SK-N-SH treated with all-trans-retinoic acid at 6 μM for 48 hours (cell line): Measurements from ENCODE around the gene RHCG.

Source experiments
- ARNTL ChIP-seq: fragments of 450-650 bp; formaldehyde crosslinking; IDR thresholded peaks from 2 replicates; pipeline ENCODE4 v1.5.0; 2020; ENCODE audit warnings: low read depth, mild to moderate bottlenecking, moderate library complexity, borderline replicate concordance
- BACH2 ChIP-seq: fragments of 250-450 bp; sonication (Bioruptor Pico); IDR thresholded peaks from 2 replicates; pipeline ENCODE4 v1.9.0; 2021; ENCODE audit warnings: mild to moderate bottlenecking, borderline replicate concordance
- ESRRG ChIP-seq: fragments of 250-450 bp; sonication (Bioruptor Pico); IDR thresholded peaks from 2 replicates; pipeline ENCODE4 v1.6.1; 2021; ENCODE audit warnings: mild to moderate bottlenecking
- RARB ChIP-seq: fragments of 250-450 bp; sonication (Bioruptor Pico); IDR thresholded peaks from 2 replicates; pipeline ENCODE4 v1.8.0; 2021; ENCODE audit warnings: mild to moderate bottlenecking, moderate library complexity
- SNAI2 ChIP-seq: fragments of 250-450 bp; sonication (Bioruptor Pico); IDR thresholded peaks from 2 replicates; pipeline ENCODE4 v1.5.0; 2020; ENCODE audit warnings: mild to moderate bottlenecking, moderate library complexity
- TCF4 ChIP-seq: fragments of 250-450 bp; sonication (Bioruptor Pico); IDR thresholded peaks from 2 replicates; pipeline ENCODE4 v1.8.0; 2021; ENCODE audit warnings: mild to moderate bottlenecking, moderate library complexity, borderline replicate concordance
- ZFP3 ChIP-seq: fragments of 250-450 bp; sonication (Bioruptor Pico); IDR thresholded peaks from 2 replicates; pipeline ENCODE4 v1.5.0; 2020; ENCODE audit warnings: mild to moderate bottlenecking, moderate library complexity
- ZFP30 ChIP-seq: fragments of 450-650 bp; formaldehyde crosslinking; IDR thresholded peaks from 2 replicates; pipeline ENCODE4 v1.5.0; 2022; ENCODE audit warnings: mild to moderate bottlenecking, moderate library complexity
- ZNF565 ChIP-seq: fragments of 450-650 bp; formaldehyde crosslinking; conservative IDR thresholded peaks from 2 replicates; pipeline ENCODE4 v1.5.0; 2020; ENCODE audit warnings: low read depth, mild to moderate bottlenecking, moderate library complexity
- ZNF70 ChIP-seq: fragments of 450-650 bp; formaldehyde crosslinking; IDR thresholded peaks from 2 replicates; pipeline ENCODE4 v1.5.0; 2020; ENCODE audit warnings: mild to moderate bottlenecking, moderate library complexity
- TF ChIP-seq, protein P1 (sequence below): fragments of 250-450 bp; sonication (Bioruptor Pico); IDR thresholded peaks from 2 replicates; pipeline ENCODE4 v1.8.0; 2020; ENCODE audit warnings: mild to moderate bottlenecking, moderate library complexity, borderline replicate concordance
- TF ChIP-seq, protein P2 (sequence below): fragments of 250-450 bp; sonication (Bioruptor Pico); IDR thresholded peaks from 2 replicates; pipeline ENCODE4 v1.8.0; 2021; ENCODE audit warnings: low read depth, mild to moderate bottlenecking, moderate library complexity, borderline replicate concordance
- TF ChIP-seq, protein P3 (sequence below): fragments of 250-450 bp; sonication (Bioruptor Pico); IDR thresholded peaks from 2 replicates; pipeline ENCODE4 v1.5.0; 2020; ENCODE audit warnings: mild to moderate bottlenecking, moderate library complexity

DNA sequence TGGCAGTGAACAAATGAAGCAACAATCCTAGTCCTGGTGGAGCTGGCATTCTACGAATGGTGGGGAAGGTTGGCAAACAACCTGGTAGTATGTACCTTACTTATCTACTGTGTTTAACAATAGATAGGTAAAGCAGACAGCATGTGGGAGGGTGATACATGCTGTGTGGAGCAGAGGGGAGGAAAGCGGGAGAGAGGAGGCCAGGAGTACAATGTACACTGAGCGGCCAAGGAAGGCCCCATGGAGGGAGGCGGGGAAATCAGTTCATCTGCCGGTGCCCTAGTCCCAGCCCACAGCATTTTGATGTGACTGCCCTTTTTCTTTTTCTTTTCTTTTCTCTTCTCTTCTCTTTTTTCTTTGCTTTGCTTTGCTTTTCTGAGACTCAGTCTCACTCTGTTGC lies 5.3 kb upstream of the RHCG start:
- TF ChIP-seq TCF4 (CRISPR knock-in tag) (no peak), ZNF565 (CRISPR knock-in tag) (no peak), SNAI2 (CRISPR knock-in tag) (no peak), ESRRG (CRISPR knock-in tag) (no peak), RARB (CRISPR knock-in tag) (no peak), ZNF70 (CRISPR knock-in tag) (no peak), ZFP30 (CRISPR knock-in tag) (no peak), ARNTL (CRISPR knock-in tag) (no peak), BACH2 (CRISPR knock-in tag) (no peak), ZFP3 (CRISPR knock-in tag) (no peak)
- TF ChIP-seq, protein P1, sequence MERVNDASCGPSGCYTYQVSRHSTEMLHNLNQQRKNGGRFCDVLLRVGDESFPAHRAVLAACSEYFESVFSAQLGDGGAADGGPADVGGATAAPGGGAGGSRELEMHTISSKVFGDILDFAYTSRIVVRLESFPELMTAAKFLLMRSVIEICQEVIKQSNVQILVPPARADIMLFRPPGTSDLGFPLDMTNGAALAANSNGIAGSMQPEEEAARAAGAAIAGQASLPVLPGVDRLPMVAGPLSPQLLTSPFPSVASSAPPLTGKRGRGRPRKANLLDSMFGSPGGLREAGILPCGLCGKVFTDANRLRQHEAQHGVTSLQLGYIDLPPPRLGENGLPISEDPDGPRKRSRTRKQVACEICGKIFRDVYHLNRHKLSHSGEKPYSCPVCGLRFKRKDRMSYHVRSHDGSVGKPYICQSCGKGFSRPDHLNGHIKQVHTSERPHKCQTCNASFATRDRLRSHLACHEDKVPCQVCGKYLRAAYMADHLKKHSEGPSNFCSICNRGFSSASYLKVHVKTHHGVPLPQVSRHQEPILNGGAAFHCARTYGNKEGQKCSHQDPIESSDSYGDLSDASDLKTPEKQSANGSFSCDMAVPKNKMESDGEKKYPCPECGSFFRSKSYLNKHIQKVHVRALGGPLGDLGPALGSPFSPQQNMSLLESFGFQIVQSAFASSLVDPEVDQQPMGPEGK, result no peak
- TF ChIP-seq, protein P2, sequence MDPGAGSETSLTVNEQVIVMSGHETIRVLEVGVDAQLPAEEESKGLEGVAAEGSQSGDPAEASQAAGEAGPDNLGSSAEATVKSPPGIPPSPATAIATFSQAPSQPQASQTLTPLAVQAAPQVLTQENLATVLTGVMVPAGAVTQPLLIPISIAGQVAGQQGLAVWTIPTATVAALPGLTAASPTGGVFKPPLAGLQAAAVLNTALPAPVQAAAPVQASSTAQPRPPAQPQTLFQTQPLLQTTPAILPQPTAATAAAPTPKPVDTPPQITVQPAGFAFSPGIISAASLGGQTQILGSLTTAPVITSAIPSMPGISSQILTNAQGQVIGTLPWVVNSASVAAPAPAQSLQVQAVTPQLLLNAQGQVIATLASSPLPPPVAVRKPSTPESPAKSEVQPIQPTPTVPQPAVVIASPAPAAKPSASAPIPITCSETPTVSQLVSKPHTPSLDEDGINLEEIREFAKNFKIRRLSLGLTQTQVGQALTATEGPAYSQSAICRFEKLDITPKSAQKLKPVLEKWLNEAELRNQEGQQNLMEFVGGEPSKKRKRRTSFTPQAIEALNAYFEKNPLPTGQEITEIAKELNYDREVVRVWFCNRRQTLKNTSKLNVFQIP (CRISPR knock-in tag), result no peak
- TF ChIP-seq, protein P3, sequence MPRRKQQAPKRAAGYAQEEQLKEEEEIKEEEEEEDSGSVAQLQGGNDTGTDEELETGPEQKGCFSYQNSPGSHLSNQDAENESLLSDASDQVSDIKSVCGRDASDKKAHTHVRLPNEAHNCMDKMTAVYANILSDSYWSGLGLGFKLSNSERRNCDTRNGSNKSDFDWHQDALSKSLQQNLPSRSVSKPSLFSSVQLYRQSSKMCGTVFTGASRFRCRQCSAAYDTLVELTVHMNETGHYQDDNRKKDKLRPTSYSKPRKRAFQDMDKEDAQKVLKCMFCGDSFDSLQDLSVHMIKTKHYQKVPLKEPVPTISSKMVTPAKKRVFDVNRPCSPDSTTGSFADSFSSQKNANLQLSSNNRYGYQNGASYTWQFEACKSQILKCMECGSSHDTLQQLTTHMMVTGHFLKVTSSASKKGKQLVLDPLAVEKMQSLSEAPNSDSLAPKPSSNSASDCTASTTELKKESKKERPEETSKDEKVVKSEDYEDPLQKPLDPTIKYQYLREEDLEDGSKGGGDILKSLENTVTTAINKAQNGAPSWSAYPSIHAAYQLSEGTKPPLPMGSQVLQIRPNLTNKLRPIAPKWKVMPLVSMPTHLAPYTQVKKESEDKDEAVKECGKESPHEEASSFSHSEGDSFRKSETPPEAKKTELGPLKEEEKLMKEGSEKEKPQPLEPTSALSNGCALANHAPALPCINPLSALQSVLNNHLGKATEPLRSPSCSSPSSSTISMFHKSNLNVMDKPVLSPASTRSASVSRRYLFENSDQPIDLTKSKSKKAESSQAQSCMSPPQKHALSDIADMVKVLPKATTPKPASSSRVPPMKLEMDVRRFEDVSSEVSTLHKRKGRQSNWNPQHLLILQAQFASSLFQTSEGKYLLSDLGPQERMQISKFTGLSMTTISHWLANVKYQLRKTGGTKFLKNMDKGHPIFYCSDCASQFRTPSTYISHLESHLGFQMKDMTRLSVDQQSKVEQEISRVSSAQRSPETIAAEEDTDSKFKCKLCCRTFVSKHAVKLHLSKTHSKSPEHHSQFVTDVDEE (CRISPR knock-in tag), result no peak
